GM23338 (cell line): ENCODE measurements around the gene HOXA2. TPM values are rescaled to one million over a fixed set of nuclear protein-coding genes. Genes with fewer than 3 reads are reported as not detected.

ENCODE experiments used
- ATAC-seq: fragments of 200-7000 bp; cut with Tn5 transposase; 3 replicates; pipeline ENCODE4 v1.9.1; 2020
- DNase-seq: peaks from one replicate; pipeline ENCODE4 v3.0.0-alpha.2; 2015; ENCODE audit warnings: low spot score
- H2AFZ ChIP-seq: fragments of 200-600 bp; sonication (generic); 2 replicates; pipeline ENCODE4 v1.8.0; 2016; ENCODE audit warnings: antibody characterized with exemption, mild to moderate bottlenecking, moderate library complexity
- H3F3A ChIP-seq: fragments of 200-600 bp; sonication (generic); replicated peaks from 2 replicates; pipeline ENCODE4 v1.8.0; 2017; ENCODE audit warnings: antibody characterized with exemption, mixed run types, low read depth
- H3K27ac ChIP-seq: fragments of 200-600 bp; sonication (generic); 2 replicates; pipeline ENCODE4 v1.6.1; 2016; ENCODE audit warnings: low read depth
- H3K27me3 ChIP-seq: fragments of 200-600 bp; sonication (generic); 2 replicates; pipeline ENCODE4 v1.8.0; 2016; ENCODE audit warnings: mild to moderate bottlenecking, mixed run types, moderate library complexity; ENCODE audit not compliant: insufficient read depth
- H3K36me3 ChIP-seq: fragments of 200-600 bp; sonication (generic); 2 replicates; pipeline ENCODE4 v1.8.0; 2016; ENCODE audit warnings: mild to moderate bottlenecking; ENCODE audit not compliant: insufficient read depth
- H3K4me1 ChIP-seq: fragments of 200-600 bp; sonication (generic); 2 replicates; pipeline ENCODE4 v1.8.0; 2016; ENCODE audit warnings: mild to moderate bottlenecking, moderate library complexity; ENCODE audit not compliant: insufficient read depth
- H3K4me2 ChIP-seq: fragments of 200-600 bp; sonication (generic); 2 replicates; pipeline ENCODE4 v1.7.1; 2017; ENCODE audit warnings: mixed run types
- H3K4me3 ChIP-seq: fragments of 200-600 bp; sonication (generic); 2 replicates; pipeline ENCODE4 v1.6.1; 2016; ENCODE audit warnings: mixed run types
- H3K79me2 ChIP-seq: fragments of 200-600 bp; sonication (generic); replicated peaks from 2 replicates; pipeline ENCODE4 v1.8.0; 2017; ENCODE audit warnings: mild to moderate bottlenecking; ENCODE audit not compliant: insufficient read depth
- H3K9me2 ChIP-seq: fragments of 200-600 bp; sonication (generic); 2 replicates; pipeline ENCODE4 v1.8.0; 2017; ENCODE audit not compliant: insufficient read depth
- H4K20me1 ChIP-seq: fragments of 200-600 bp; sonication (generic); replicated peaks from 2 replicates; pipeline ENCODE4 v1.8.0; 2017; ENCODE audit warnings: mild to moderate bottlenecking; ENCODE audit not compliant: insufficient read depth
- H3K27ac Mint-ChIP-seq: 2 replicates; pipeline ENCODE4 v1.8.0; 2020; ENCODE audit warnings: inconsistent platforms, mild to moderate bottlenecking, moderate library complexity, mixed read lengths
- H3K27me3 Mint-ChIP-seq: 3 replicates; pipeline ENCODE4 v1.8.0; 2022; ENCODE audit warnings: low read depth, mild to moderate bottlenecking, moderate library complexity, mixed read lengths, inconsistent platforms; ENCODE audit not compliant: insufficient read depth, poor library complexity
- H3K36me3 Mint-ChIP-seq: 3 replicates; pipeline ENCODE4 v1.8.0; 2021; ENCODE audit warnings: low read depth, mild to moderate bottlenecking, inconsistent platforms, moderate library complexity, mixed read lengths
- H3K4me1 Mint-ChIP-seq: 3 replicates; pipeline ENCODE4 v1.8.0; 2020; ENCODE audit warnings: mild to moderate bottlenecking, inconsistent platforms, mixed read lengths
- H3K4me3 Mint-ChIP-seq: 3 replicates; pipeline ENCODE4 v1.8.0; 2021; ENCODE audit warnings: moderate library complexity, mild to moderate bottlenecking, inconsistent platforms, mixed read lengths
- H3K9me3 Mint-ChIP-seq: 3 replicates; pipeline ENCODE4 v1.8.0; 2020; ENCODE audit warnings: moderate library complexity, mild to moderate bottlenecking, inconsistent platforms, mixed read lengths
- EZH2 ChIP-seq: fragments of 200-600 bp; sonication (generic); IDR thresholded peaks from one replicate; pipeline ENCODE4 v1.8.0; 2017; ENCODE audit warnings: antibody characterized with exemption, mild to moderate bottlenecking, low read depth; ENCODE audit not compliant: unreplicated experiment
- JUNB ChIP-seq: IDR thresholded peaks from one replicate; pipeline ENCODE4 v1.6.1; 2016; ENCODE audit warnings: antibody characterized with exemption; ENCODE audit not compliant: unreplicated experiment
- NANOG ChIP-seq: IDR thresholded peaks from 2 replicates; pipeline ENCODE4 v1.6.1; 2016; ENCODE audit warnings: antibody characterized with exemption, borderline replicate concordance
- POLR2AphosphoS5 ChIP-seq: IDR thresholded peaks from 2 replicates; pipeline ENCODE4 v1.6.1; 2016; ENCODE audit warnings: antibody characterized with exemption, low read depth
- STAT1 ChIP-seq: IDR thresholded peaks from one replicate; pipeline ENCODE4 v1.6.1; 2016; ENCODE audit warnings: antibody characterized with exemption; ENCODE audit not compliant: unreplicated experiment
- ZNF114 ChIP-seq: fragments of 250-450 bp; sonication (Bioruptor Pico); IDR thresholded peaks from 2 replicates; pipeline ENCODE4 v1.5.0; 2020; ENCODE audit warnings: mild to moderate bottlenecking, moderate library complexity
- polyA plus RNA-seq: library from polyadenylated mRNA; unstranded; fragments of >200 nt; fragmentation: Nextera tagmentation; extraction: Ambion mirVana; gene quantifications from 2 replicates; pipeline ENCODE4 v1.2.1, GENCODE V29; 2016
- total RNA-seq: library from RNA; depleted of rRNA; stranded (reverse); fragments of >200 nt; shearing (Covaris generic); gene quantifications from 2 replicates; pipeline ENCODE4 v1.2.3, GENCODE V29; 2014
- TF ChIP-seq, protein P1 (sequence below): fragments of 250-450 bp; sonication (Bioruptor Pico); IDR thresholded peaks from 2 replicates; pipeline ENCODE4 v1.5.0; 2020; ENCODE audit warnings: mild to moderate bottlenecking, moderate library complexity
- TF ChIP-seq, protein P2 (sequence below), 2 experiments: fragments of 200-600 bp in 1 of 2; sonication (generic) in 1 of 2; conservative IDR thresholded peaks; 2 replicates each; pipeline versions ENCODE4 v1.5.1 to v1.6.1; 2016 to 2017; ENCODE audit warnings: antibody characterized with exemption in 2 of 2, low read depth in 2 of 2, mild to moderate bottlenecking in 2 of 2, moderate library complexity in 1 of 2
- TF ChIP-seq, protein P3 (sequence below): IDR thresholded peaks from one replicate; pipeline ENCODE4 v1.6.1; 2018; ENCODE audit warnings: antibody characterized with exemption; ENCODE audit not compliant: unreplicated experiment

The HOXA2 gene
- total and polyA plus RNA-seq, 2 experiments from 2014 or later = not detected

DNA sequence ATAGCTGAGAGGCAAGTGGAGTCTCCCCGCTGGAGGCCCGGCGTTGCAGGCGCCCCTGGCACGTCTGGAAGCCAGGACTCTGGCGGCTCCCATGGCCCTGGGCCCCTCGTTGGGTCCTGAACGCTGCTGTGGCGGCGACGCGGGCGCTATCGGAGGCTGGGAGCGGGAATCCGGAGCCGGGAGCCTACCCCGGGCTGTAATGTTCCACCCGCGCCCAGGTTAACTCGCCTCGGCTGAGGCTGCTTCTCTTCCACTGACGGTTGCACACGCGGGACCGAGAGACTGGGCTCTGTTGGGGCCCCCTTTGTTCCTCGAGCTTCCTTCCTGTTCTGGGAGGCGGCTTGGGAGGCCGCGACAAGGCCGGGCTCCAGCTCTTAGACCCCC is 42.3 kb upstream of the HOXA2 start (continued):
- TF ChIP-seq, protein P1, sequence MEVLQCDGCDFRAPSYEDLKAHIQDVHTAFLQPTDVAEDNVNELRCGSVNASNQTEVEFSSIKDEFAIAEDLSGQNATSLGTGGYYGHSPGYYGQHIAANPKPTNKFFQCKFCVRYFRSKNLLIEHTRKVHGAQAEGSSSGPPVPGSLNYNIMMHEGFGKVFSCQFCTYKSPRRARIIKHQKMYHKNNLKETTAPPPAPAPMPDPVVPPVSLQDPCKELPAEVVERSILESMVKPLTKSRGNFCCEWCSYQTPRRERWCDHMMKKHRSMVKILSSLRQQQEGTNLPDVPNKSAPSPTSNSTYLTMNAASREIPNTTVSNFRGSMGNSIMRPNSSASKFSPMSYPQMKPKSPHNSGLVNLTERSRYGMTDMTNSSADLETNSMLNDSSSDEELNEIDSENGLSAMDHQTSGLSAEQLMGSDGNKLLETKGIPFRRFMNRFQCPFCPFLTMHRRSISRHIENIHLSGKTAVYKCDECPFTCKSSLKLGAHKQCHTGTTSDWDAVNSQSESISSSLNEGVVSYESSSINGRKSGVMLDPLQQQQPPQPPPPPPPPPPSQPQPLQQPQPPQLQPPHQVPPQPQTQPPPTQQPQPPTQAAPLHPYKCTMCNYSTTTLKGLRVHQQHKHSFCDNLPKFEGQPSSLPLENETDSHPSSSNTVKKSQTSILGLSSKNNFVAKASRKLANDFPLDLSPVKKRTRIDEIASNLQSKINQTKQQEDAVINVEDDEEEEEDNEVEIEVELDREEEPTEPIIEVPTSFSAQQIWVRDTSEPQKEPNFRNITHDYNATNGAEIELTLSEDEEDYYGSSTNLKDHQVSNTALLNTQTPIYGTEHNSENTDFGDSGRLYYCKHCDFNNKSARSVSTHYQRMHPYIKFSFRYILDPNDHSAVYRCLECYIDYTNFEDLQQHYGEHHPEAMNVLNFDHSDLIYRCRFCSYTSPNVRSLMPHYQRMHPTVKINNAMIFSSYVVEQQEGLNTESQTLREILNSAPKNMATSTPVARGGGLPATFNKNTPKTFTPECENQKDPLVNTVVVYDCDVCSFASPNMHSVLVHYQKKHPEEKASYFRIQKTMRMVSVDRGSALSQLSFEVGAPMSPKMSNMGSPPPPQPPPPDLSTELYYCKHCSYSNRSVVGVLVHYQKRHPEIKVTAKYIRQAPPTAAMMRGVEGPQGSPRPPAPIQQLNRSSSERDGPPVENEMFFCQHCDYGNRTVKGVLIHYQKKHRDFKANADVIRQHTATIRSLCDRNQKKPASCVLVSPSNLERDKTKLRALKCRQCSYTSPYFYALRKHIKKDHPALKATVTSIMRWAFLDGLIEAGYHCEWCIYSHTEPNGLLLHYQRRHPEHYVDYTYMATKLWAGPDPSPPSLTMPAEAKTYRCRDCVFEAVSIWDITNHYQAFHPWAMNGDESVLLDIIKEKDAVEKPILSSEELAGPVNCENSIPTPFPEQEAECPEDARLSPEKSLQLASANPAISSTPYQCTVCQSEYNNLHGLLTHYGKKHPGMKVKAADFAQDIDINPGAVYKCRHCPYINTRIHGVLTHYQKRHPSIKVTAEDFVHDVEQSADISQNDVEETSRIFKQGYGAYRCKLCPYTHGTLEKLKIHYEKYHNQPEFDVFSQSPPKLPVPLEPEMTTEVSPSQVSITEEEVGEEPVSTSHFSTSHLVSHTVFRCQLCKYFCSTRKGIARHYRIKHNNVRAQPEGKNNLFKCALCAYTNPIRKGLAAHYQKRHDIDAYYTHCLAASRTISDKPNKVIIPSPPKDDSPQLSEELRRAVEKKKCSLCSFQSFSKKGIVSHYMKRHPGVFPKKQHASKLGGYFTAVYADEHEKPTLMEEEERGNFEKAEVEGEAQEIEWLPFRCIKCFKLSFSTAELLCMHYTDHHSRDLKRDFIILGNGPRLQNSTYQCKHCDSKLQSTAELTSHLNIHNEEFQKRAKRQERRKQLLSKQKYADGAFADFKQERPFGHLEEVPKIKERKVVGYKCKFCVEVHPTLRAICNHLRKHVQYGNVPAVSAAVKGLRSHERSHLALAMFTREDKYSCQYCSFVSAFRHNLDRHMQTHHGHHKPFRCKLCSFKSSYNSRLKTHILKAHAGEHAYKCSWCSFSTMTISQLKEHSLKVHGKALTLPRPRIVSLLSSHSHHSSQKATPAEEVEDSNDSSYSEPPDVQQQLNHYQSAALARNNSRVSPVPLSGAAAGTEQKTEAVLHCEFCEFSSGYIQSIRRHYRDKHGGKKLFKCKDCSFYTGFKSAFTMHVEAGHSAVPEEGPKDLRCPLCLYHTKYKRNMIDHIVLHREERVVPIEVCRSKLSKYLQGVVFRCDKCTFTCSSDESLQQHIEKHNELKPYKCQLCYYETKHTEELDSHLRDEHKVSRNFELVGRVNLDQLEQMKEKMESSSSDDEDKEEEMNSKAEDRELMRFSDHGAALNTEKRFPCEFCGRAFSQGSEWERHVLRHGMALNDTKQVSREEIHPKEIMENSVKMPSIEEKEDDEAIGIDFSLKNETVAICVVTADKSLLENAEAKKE (CRISPR knock-in tag) = no peak
- TF ChIP-seq, protein P2, sequence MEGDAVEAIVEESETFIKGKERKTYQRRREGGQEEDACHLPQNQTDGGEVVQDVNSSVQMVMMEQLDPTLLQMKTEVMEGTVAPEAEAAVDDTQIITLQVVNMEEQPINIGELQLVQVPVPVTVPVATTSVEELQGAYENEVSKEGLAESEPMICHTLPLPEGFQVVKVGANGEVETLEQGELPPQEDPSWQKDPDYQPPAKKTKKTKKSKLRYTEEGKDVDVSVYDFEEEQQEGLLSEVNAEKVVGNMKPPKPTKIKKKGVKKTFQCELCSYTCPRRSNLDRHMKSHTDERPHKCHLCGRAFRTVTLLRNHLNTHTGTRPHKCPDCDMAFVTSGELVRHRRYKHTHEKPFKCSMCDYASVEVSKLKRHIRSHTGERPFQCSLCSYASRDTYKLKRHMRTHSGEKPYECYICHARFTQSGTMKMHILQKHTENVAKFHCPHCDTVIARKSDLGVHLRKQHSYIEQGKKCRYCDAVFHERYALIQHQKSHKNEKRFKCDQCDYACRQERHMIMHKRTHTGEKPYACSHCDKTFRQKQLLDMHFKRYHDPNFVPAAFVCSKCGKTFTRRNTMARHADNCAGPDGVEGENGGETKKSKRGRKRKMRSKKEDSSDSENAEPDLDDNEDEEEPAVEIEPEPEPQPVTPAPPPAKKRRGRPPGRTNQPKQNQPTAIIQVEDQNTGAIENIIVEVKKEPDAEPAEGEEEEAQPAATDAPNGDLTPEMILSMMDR (conservative IDR thresholded peaks at IDR 0.05; ENCODE audit: low read depth in 2 of 2) = no peak
- TF ChIP-seq JUNB (no peak), ZNF114 (CRISPR knock-in tag) (no peak), NANOG (no peak), POLR2AphosphoS5 (no peak)

DNA sequence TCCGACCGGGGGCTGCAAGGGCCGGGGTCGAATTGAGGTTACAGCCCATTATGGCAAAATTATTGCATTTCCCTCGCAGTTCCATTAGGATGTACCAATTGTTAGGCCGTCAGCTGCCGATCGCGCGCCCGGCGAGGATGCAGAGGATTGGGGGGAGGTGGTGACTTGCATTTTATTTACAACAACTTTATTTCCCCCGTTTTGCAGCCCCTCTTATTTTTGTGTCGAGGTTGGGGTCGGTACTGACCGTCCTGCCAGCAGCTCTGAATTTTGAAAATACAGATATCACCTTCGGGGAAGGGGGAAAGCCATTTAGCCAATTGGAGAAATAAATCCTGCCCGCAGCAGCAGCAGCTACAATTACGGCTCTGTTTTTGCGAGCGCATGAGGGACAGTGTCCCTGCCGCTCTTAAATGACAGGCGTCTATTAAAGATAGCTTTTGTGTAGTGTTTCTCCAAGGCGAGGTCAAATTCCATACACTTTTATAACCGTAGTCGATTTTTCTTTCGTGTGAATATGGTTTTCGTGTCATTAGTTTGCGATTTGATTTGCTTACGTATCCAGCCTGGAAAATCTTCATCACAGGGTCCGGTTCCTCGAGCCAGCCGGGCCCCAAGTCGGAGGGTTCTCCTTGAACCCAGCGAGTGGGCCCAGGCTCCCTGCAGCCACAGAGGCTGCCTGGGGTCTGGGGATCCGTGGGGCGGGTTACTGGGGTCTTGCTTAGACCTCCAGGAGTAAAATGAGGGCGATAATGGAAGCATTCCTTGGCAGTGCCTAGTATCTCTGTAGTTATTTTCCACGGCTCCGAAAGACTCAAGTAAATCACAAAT is 41.7 kb upstream of the HOXA2 start:
- peaks cover 40% of the 10 kb centered on the region for H3F3A ChIP-seq
- H3K4me2 ChIP-seq = no peak overlapping the region; the same call in 1 of the 2 replicates
- H3K27ac Mint-ChIP-seq = no peak overlapping the region
- H3K36me3 Mint-ChIP-seq = no peaks in the 10 kb centered on the region; the same call in 2 of the 3 replicates
- DNase-seq (no peak), ATAC-seq (no peak)
- H3K9me2 ChIP-seq = no peaks in the 10 kb centered on the region
- H3K79me2 ChIP-seq = no peaks in the 10 kb centered on the region
- no peak overlapping the region for H3K27ac ChIP-seq
- H3K4me3 ChIP-seq = no peak overlapping the region
- peaks cover 28% of the 10 kb centered on the region for H3K9me3 Mint-ChIP-seq
- peaks cover 100% of the 10 kb centered on the region for H3K27me3 Mint-ChIP-seq
- H2AFZ ChIP-seq = no peak overlapping the region
- no peaks in the 10 kb centered on the region for H3K36me3 ChIP-seq
- peaks cover 100% of the 10 kb centered on the region for H3K27me3 ChIP-seq
- 0 out of 3 replicates have a peak overlapping the region, but pooled peaks have one; percentile 19 for H3K4me3 Mint-ChIP-seq
- peaks cover 42% of the 10 kb centered on the region for H4K20me1 ChIP-seq
- H3K4me1 Mint-ChIP-seq = peaks cover 21% of the 10 kb centered on the region
- TF ChIP-seq EZH2 (peak; percentile 57), STAT1 (no peak)
- TF ChIP-seq, protein P3, sequence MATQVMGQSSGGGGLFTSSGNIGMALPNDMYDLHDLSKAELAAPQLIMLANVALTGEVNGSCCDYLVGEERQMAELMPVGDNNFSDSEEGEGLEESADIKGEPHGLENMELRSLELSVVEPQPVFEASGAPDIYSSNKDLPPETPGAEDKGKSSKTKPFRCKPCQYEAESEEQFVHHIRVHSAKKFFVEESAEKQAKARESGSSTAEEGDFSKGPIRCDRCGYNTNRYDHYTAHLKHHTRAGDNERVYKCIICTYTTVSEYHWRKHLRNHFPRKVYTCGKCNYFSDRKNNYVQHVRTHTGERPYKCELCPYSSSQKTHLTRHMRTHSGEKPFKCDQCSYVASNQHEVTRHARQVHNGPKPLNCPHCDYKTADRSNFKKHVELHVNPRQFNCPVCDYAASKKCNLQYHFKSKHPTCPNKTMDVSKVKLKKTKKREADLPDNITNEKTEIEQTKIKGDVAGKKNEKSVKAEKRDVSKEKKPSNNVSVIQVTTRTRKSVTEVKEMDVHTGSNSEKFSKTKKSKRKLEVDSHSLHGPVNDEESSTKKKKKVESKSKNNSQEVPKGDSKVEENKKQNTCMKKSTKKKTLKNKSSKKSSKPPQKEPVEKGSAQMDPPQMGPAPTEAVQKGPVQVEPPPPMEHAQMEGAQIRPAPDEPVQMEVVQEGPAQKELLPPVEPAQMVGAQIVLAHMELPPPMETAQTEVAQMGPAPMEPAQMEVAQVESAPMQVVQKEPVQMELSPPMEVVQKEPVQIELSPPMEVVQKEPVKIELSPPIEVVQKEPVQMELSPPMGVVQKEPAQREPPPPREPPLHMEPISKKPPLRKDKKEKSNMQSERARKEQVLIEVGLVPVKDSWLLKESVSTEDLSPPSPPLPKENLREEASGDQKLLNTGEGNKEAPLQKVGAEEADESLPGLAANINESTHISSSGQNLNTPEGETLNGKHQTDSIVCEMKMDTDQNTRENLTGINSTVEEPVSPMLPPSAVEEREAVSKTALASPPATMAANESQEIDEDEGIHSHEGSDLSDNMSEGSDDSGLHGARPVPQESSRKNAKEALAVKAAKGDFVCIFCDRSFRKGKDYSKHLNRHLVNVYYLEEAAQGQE = no peak
- peaks cover 40% of the 10 kb centered on the region for H3K4me1 ChIP-seq
